Neural cell (in vitro differentiated cells): ENCODE measurements around the gene BTBD19.

Experiments
- EP300 ChIP-seq: fragments of 450-650 bp; conservative IDR thresholded peaks from 2 replicates; pipeline ENCODE4 v1.6.1; 2014; ENCODE audit warnings: antibody characterized with exemption, mild to moderate bottlenecking, moderate library complexity; ENCODE audit not compliant: poor library complexity, severe bottlenecking
- EZH2 ChIP-seq: fragments of 200-600, 300-800 bp; shearing (Covaris generic), sonication (generic); IDR thresholded peaks from 2 replicates; pipeline ENCODE4 v1.6.1; 2014; ENCODE audit warnings: antibody characterized with exemption, low read length, borderline replicate concordance, mild to moderate bottlenecking; ENCODE audit not compliant: insufficient read depth, poor library complexity, severe bottlenecking
- POLR2AphosphoS5 ChIP-seq: IDR thresholded peaks from 2 replicates; pipeline ENCODE4 v1.6.1; 2012
- TF ChIP-seq, protein P1 (sequence below): fragments of 450-650 bp; IDR thresholded peaks from 2 replicates; pipeline ENCODE4 v1.5.1; 2014; ENCODE audit warnings: antibody characterized with exemption, mild to moderate bottlenecking, moderate library complexity; ENCODE audit not compliant: poor library complexity, severe bottlenecking

DNA sequence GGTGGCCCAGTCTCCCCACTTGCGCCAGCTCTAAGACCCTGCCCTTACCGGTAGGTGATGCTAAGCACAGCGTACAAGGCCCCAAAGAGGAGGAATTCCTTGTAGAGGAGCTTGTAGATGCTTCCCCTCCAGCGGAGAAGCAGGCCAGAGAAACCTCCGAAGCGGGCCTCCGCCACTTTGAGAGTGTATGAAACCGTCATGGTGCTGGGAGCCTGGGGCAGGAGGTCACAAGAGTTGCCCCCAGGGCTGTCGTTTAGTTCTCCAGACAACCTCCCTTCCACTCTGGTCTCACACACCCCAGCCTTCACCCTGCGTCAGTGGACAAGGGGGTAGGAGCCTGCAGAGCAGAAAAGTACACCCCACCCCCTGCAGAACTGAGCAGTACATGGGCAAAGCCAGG is 20.8 kb upstream of the BTBD19 start:
- TF ChIP-seq, protein P1, sequence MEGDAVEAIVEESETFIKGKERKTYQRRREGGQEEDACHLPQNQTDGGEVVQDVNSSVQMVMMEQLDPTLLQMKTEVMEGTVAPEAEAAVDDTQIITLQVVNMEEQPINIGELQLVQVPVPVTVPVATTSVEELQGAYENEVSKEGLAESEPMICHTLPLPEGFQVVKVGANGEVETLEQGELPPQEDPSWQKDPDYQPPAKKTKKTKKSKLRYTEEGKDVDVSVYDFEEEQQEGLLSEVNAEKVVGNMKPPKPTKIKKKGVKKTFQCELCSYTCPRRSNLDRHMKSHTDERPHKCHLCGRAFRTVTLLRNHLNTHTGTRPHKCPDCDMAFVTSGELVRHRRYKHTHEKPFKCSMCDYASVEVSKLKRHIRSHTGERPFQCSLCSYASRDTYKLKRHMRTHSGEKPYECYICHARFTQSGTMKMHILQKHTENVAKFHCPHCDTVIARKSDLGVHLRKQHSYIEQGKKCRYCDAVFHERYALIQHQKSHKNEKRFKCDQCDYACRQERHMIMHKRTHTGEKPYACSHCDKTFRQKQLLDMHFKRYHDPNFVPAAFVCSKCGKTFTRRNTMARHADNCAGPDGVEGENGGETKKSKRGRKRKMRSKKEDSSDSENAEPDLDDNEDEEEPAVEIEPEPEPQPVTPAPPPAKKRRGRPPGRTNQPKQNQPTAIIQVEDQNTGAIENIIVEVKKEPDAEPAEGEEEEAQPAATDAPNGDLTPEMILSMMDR = no peak
- TF ChIP-seq EP300 (no peak), POLR2AphosphoS5 (no peak), EZH2 (no peak)
